Measurements from ENCODE around the gene PRKN. TPM values are rescaled to one million over a fixed set of nuclear protein-coding genes. Genes with fewer than 3 reads are reported as not detected.

Gene PRKN
- total RNA-seq, 3 donors from 2014 or later = 5.2 to 10.2 (median 8.1) TPM

DNA sequence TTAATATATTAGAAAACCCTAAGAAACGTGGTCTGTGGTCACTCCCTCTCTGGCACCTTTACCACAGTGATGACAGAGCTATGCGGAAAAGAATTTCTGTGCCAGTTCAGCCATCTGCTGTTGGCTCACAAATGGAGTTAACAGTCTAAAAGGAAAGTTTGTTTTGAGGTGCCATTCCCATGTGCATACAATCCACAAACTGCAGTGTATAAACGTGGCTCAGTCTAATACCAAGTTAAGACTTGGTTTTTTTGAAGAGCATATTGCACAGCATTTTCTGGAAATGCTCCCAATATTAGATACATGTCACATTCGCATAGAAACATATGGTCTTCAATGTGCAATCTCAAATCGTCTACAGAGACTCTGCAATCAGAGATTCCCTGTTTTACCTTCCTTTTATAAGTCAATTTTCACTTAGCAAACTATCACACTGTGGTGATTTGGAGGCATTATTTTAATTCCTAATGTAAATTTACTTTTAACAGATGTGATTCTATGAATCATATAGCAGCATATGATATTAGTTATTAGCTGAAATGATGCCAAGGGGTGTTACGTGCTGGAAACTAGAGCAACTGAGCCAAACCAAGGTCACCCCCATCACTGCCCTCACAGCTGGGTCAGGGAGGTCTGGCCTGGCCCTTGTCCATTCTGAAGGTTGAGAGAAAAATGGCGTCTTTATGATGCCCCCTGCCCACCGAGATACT lies 383.5 kb downstream of the PRKN start:
- Histone ChIP-seq H3K4me3 (no peak overlapping the region), H3K4me1 (ENCODE audit: low read depth) (no peaks in the 10 kb centered on the region), H3K36me3 (ENCODE audit: low read depth) (no peaks in the 10 kb centered on the region), H3K9me3 (no peaks in the 10 kb centered on the region)
- no peak for ATAC-seq
- no peak for DNase-seq
- intact Hi-C loops (cut with DNase I, micrococcal nuclease) = no loop called here
- TF ChIP-seq, protein P1, sequence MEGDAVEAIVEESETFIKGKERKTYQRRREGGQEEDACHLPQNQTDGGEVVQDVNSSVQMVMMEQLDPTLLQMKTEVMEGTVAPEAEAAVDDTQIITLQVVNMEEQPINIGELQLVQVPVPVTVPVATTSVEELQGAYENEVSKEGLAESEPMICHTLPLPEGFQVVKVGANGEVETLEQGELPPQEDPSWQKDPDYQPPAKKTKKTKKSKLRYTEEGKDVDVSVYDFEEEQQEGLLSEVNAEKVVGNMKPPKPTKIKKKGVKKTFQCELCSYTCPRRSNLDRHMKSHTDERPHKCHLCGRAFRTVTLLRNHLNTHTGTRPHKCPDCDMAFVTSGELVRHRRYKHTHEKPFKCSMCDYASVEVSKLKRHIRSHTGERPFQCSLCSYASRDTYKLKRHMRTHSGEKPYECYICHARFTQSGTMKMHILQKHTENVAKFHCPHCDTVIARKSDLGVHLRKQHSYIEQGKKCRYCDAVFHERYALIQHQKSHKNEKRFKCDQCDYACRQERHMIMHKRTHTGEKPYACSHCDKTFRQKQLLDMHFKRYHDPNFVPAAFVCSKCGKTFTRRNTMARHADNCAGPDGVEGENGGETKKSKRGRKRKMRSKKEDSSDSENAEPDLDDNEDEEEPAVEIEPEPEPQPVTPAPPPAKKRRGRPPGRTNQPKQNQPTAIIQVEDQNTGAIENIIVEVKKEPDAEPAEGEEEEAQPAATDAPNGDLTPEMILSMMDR (IDR thresholded peaks at IDR 0.05) = no peak

DNA sequence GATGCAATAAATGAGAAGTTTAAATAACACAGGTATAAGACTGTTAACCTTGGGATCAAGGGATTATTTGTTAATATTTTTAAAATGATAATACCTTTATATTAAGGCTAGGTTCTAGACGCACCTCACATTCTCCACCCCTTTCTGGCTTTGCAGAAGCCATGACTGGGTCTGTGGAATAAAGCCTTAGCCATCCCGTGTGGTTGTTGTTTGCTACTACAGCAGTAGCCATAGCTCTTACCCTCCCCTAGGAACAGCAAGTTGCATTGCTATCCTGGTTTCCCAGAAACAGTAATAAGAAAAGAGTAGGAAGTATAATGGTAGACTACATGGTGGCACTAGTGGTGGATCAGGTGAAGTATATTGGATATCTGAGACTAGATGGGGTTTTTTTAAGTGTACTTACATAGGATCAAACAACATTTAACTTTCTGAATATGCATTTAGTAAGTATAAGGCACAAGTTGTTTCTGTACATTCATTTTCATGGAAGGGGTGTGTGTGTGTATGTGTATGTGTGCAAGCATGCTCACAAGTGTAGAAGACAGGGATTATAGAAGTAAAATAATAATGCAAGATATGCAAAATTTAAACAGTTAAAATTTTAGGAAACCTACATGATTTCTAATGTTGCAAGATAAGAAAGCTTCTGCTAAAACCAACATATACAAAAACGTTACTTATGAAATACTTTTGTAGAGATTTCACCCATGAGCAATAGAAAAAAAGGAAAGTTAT lies 384.2 kb downstream of the PRKN start:
- no peak for ATAC-seq
- H3K9me3 ChIP-seq = no peaks in the 10 kb centered on the region
- TF ChIP-seq, protein P1 (IDR thresholded peaks at IDR 0.05) = no peak
- H3K4me3 ChIP-seq = no peak overlapping the region
- DNase-seq = no peak
- H3K36me3 ChIP-seq (ENCODE audit: low read depth) = no peaks in the 10 kb centered on the region
- H3K4me1 ChIP-seq (ENCODE audit: low read depth) = no peaks in the 10 kb centered on the region
- intact Hi-C loops (cut with DNase I, micrococcal nuclease) = no loop called here

DNA sequence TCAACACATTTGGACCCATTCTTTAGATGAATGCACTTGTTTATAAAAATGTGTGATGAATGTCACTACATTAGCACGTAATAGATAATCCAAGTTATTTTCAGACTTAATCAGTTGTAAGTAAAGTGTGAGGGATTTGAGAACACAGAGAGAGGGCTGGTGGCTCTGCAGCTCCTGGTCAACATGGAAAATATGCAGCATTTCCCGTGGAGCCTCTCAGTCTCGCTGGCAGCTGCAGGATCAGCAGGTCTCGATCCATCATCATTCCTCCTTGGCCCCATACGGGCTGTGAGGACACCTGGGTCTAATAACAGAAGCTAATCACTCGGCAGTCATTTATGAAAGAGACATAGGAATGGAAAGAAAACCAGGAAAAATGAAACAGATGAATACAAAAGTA lies 390.2 kb downstream of the PRKN start:
- H3K4me3 ChIP-seq = no peak overlapping the region
- DNase-seq (no peak), ATAC-seq (no peak)
- intact Hi-C loops (cut with DNase I, micrococcal nuclease) = no loop called here
- TF ChIP-seq, protein P1 (IDR thresholded peaks at IDR 0.05) = no peak
- no peaks in the 10 kb centered on the region for H3K4me1 ChIP-seq (ENCODE audit: low read depth)
- peaks cover 5% of the 10 kb centered on the region for H3K9me3 ChIP-seq
- no peaks in the 10 kb centered on the region for H3K36me3 ChIP-seq (ENCODE audit: low read depth)

DNA sequence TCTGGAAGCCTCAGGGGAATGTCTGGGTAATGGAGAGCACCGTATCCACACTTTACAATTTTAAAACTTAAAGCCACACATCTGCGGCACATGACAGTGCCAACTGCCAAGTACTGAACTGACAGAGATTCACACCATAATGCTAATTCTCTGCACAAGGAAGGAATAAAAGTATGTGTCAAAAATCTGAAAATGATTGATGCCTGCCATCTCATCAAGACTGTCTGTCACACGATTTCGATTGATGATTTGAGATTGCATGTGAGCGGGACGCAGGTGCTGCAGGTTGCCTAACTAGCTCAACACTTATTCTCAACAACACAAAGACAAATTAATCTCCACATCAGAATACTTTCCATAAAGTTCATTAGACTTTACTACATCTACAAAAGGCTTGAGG lies 391.2 kb downstream of the PRKN start:
- no peak for DNase-seq
- Histone ChIP-seq H3K4me1 (ENCODE audit: low read depth) (no peaks in the 10 kb centered on the region), H3K36me3 (ENCODE audit: low read depth) (no peaks in the 10 kb centered on the region), H3K9me3 (peaks cover 5% of the 10 kb centered on the region), H3K4me3 (no peak overlapping the region)
- TF ChIP-seq, protein P1 (IDR thresholded peaks at IDR 0.05) = no peak
- ATAC-seq = no peak
- intact Hi-C loops (cut with DNase I, micrococcal nuclease) = no loop called here

DNA sequence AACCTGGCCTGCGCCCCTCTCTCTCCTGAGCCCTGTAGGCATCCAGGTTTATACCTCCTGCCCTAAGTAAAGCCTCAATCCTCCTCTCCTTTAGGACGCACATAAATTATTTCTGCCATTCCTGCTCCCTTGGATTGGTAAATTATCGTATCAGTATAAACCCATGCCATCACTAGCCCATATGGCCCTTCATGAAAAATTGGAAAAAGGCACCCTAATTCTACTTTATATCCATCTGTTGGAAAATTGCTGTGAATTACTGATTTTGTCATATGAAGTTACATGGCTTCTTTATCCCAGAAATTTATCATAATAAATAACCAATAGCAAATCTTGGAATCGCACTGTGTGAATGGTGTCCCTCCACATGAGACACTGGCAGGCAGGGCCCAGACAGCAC lies 395.2 kb downstream of the PRKN start:
- Histone ChIP-seq H3K4me1 (ENCODE audit: low read depth) (no peaks in the 10 kb centered on the region), H3K4me3 (no peak overlapping the region), H3K9me3 (peaks cover 5% of the 10 kb centered on the region), H3K36me3 (ENCODE audit: low read depth) (no peaks in the 10 kb centered on the region)
- TF ChIP-seq, protein P1 (IDR thresholded peaks at IDR 0.05) = no peak
- intact Hi-C loops (cut with DNase I, micrococcal nuclease) = no loop called here
- ATAC-seq (no peak), DNase-seq (no peak)
